HG03280 (cell line): Measurements from ENCODE around the gene PSTPIP2.
"Not testable (repeated sequence)": the region's sequence is repeated elsewhere in the genome, so short reads cannot be mapped to it uniquely, and the experiment has no call there.

Experiments
- ATAC-seq: cut with Tn5 transposase; IDR thresholded peaks from one replicate; pipeline ENCODE4 v1.9.1; 2021; ENCODE audit warnings: mild to moderate bottlenecking, moderate library complexity; ENCODE audit not compliant: unreplicated experiment

Gene PSTPIP2, protein sequence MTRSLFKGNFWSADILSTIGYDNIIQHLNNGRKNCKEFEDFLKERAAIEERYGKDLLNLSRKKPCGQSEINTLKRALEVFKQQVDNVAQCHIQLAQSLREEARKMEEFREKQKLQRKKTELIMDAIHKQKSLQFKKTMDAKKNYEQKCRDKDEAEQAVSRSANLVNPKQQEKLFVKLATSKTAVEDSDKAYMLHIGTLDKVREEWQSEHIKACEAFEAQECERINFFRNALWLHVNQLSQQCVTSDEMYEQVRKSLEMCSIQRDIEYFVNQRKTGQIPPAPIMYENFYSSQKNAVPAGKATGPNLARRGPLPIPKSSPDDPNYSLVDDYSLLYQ

DNA sequence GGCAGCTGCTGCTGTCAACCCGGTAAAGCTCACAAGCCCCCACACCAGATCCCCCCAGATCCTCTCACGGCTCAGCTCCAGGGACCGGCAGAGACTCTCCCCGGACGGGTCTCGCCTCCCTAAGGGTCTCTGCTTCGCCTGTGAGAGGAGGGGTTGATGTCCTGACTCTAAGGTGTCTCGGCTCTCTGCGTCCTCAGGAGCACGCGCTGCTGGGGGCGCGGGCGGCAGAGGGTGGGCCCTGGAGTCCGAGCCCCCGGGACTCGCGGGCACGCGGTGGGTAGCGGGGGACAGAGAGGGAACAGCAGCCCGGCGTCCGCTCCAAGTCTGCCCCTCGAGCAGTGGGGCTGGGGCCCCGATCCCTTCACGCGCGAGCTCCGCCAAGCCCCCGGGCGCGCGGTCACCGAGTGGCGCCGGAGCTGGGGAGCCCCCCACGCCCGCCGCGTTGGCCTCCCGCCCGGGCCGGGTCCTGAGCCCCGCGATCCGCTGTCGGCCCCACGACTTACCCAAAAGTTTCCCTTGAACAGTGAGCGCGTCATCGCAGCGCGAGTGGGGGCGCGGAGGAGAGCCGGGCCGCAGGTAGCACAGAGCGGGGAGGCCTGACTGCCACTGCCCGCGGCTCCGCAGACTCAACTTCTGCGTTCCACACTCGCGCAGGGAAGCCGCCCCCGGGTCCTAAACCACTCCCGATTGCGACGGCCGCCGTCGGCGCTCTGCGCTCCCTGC lies at the start of gene PSTPIP2:
TSS of gene PSTPIP2 (minus strand) at position 608 of the 723 bp plus-strand sequence. CDS start at position 536, 72 bp downstream.
- ATAC-seq: no peak

DNA sequence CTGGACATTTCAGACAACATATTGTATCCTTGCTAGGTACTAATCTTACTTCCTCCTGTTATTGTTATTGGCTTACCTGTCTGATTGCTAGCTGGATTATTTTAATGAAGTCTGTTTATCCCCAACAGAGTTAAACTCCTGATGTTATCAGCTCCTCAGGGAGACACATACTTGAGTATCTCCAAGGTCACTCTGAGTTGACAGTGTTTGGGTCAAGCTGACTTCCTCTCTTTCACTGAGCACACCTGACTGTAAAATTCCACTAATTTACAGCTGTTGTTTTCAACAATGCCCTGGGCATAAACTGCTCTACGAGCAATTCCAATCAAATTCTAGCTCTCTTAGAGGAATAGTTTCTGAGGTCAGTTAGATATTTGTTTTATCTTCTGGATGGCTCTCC lies 41.7 kb upstream of the PSTPIP2 start:
- ATAC-seq: no peak

DNA sequence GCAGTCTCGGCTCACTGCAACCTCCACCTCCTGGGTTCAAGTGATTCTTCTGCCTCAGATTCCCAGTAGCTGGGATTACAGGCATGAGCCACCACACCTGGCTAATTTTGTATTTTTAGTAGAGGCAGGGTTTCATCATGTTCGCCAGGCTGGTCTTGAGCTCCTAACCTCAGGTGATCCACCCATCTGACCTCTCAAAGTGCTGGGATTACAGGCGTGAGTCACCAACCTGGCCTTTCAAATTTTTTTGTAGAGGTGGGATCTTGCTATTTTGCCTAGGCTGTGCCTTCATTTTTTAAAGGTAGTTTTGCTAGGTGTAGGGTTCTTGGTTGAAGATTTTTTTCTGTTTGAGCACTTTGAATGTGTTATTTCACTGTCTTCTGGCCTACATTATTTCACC lies 38.3 kb upstream of the PSTPIP2 start:
- no peak for ATAC-seq

DNA sequence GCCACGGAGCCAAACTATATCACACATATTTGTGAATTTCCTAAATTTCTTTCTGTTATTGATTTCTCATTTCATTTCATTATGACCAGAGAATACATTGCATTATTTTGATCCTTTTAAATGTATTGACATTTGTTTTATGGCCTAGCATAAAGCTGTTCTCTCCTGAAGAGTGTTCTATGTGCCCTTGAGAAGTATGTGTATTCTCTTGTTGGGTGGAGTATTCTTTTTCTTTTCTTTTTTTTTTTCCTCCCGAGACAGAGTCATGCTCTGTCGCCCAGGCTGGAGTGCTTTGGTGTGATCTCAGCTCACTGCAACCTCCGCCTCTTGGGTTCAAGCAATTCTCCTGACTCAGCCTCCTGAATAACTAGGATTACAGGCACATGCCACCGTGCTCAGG lies 37.3 kb upstream of the PSTPIP2 start:
- ATAC-seq: no peak

DNA sequence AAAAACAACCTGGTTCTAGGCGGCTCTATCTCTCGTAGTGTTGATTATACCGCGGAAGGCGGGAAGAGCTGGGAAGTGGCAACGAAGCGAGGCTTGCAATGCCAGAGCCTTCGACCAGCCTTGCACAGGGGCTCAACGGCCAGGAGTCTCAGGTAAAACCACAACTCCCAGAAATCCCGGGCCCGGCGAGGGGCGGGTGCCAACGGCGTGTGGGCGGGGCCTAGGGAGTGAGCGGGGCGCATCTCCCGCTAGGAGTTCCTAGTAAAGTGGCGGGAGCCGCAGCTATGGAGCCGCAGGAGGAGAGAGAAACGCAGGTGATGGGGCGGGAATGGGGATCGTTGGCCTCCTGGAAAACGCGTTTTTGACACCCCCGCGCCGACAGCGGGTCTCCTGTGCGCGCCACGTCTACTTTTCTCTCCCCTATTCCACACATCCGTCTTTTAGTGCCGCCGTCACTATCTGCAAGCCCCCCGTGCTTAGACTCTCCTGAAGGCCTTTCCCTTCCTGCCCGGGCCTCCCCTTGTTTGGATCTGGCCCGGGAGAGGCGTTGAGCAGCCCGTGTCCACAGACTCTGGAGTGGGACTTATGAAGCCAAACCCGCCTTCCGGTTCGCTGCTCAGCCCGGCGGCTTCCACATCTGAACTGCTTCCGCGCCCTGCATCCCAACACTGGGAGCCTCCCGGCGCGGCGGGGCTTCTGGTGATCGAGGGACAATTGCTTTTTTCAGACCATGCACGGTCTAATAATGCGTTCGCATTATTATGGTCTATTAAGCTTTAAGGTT lies 32.3 kb upstream of the PSTPIP2 start, which contains the start of gene HAUS1:
TSS of gene HAUS1 (plus strand) at position 258 of the 784 bp plus-strand sequence. CDS start at position 285, 27 bp downstream.
- ATAC-seq: peak; percentile 94

DNA sequence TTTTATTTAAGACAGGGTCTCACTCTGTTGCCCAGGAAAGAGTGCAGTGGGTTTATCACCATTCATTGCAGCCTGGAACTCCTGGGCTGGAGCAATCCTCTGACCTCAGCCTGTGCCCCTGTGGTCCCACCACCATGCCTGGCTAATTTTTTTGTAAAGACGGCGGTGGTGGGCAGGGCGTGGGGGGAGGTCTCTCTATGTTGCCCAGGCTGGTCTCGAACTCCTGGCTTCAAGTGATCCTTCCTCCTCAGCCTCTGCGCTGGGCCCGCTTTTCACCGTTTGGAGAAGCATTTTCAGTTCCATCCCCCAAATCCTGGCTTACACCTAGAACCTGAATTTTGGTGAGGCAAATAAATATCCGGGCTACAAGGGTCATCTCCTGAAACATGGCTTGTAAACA lies 27.4 kb upstream of the PSTPIP2 start:
- no peak for ATAC-seq

DNA sequence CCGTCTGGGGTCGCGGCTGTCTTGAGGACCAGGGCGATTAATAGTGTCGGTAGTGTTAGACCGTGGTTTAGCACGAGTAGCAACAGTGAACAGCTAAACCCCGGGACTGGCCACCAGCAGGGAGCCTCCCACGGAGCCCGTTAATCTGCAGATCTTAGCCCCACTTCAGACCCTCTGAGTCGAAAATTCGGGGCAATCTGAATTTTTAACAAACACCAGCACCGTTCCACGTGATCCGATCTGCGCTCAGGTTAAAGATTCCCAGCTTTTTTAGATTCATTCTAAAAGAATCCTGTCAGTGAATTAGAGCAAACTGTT lies 26.5 kb upstream of the PSTPIP2 start:
- no peak for ATAC-seq

DNA sequence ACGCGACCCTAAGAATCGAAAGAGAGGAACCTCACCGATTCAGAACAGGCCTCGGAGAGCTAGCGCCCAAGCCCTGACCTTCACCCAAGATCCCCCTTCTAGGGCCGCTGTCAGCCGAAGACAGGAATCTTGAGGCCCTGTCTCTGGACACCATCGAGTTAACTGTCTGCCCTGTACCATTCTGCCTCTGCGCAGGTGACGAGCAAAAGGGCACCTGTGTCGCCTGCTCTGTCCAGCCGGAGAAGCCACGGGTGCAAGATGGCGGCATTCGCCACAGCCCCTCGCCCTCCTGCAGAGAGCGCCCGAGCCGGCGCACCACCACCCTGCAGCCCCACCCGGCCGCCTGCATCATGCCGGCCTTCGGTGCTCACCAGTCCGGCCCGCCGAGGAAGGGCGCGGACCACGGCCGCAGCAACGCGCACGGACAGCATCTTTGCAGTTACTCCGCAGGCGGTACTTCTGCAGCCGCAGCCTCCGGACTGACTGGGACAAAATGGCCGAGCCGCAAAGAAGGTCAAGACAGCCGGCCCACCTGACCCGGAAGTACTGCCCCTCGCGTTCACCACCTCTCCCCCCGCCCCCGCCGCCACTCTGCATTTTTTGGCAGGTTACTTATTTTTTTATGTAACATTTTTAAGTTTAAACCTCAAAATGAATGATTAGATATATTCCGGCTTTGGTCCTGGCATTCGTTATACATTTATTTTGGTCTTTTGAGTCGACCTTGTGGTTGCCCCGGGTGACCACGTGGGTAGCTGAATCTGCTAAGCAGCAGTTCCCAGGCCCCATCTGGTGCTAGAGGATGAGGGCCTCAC lies 25.9 kb upstream of the PSTPIP2 start, which contains the start of gene ATP5F1A:
TSS of gene ATP5F1A (minus strand) at position 496 of the 815 bp plus-strand sequence. CDS start at position 431, 65 bp downstream.
- peak; percentile 88 for ATAC-seq

DNA sequence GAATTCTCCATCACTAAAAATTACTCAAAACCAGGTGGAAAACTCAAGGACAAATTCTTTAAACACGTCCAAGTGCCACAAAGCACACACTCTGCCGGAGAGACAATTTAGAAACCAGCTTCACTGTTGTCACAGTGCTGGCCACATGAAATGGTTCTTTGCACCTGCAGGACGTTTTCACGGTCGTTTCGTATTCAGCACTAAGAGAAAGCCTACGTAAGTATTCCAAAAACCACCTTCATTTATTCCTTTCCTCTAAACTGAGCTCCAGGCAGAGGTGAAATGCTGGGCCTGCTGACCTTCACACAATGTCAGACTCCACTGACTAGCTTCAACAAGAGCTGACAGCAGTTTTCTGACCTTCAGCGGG lies 25.4 kb upstream of the PSTPIP2 start:
- peak; percentile 18 for ATAC-seq

DNA sequence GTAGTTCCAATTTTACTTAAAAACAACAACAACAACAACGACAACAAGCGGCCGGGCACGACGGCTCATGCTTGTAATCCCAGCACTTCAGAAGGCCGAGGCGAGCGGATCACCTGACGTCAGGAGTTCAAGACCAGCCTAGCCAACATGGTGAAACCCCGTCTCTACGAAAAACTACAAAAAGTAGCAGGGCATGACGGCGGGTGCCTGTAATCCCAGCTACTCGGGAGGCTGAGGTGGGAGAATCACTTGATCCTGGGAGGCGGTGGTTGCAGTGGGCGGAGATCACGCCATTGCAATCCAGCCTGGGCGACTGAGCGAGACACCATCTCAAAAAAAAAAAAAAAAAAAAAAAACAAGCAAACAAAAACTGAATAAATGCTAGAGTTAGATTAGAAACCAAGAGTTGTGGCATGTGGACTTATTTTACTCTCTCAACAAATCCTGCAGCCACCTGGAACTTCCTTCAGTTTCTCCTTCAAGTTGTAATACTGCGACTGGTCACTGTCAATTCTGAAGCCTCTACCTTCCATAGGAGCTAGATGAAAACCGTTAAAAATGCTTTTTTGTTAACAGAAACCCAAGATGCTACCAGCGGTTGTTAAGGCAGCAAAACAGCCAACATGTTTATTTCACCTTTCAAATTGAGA lies 24.7 kb upstream of the PSTPIP2 start:
- ATAC-seq: no peak

DNA sequence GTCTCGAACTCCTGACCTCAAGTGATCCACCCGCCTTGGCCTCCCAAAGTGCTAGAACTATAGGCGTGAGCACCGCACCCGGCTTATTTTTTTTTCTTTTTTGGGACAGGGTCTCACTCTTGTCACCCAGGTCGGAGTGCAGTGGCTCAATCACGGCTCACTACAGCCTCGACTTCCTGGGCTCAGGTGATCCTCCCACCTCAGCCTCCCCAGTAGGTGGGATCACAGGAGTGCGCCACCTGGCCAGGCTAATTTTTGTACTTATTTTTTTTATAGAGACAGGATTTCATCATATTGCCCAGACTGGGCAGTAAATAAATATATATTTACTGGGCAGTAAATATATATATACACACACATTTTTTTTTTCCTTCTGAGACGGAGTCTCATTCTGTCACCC lies 23.5 kb upstream of the PSTPIP2 start:
- no peak for ATAC-seq

DNA sequence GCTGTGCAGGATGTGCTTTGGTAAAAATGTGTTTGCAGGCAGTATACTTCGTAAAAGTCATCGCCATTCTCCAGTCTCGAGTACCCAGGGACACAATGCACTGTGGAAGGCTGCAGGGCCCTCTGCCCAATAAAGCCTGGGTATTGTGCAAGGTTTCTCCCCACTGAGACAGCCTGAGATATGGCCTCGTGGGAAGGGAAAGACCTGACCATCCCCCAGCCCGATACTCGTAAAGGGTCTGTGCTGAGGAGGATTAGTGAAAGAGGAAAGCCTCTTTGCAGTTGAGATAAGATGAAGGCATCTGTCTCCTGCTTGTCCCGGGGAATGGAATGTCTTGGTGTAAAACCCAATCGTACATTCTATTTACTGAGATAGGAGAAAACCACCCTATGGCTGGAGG lies 16.4 kb upstream of the PSTPIP2 start:
- not testable (repeated sequence) for ATAC-seq

DNA sequence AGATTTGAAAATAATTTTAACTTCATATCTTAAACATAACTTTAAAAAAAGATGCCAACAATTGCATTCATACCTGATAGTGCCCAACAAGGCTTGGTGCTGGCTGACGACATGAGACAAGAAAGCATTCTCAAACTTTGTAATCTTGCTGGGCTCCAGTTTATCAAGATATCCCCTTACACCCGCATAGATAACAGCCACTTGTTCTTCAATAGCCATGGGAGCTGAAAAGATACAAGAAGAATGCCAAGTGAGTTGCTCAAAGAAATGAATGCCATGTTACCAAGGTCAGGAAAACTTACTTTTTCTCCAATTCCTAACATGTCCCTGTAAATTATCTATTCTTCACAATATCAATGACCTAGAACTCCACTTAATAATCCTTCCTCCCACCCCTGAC lies 12.4 kb upstream of the PSTPIP2 start:
- no peak for ATAC-seq

DNA sequence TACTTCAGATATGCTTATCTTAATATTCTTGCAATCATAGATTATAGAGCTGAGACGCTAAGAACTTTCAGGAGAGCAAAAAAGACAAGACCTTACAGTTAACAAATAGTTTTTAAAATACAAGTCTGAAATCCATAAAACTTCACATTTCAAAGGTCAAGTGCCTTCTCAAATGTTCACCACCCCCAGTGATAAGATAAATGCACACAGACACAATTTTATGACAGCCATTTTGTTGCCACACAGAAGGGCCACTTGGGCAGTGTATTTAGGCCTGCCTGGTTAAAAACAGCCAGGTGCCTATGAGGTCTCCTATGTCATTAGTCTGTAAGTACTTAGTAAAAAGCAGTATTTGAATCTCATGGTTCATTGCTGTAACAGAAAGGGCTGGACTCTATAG lies 8.1 kb upstream of the PSTPIP2 start:
- no peak for ATAC-seq

DNA sequence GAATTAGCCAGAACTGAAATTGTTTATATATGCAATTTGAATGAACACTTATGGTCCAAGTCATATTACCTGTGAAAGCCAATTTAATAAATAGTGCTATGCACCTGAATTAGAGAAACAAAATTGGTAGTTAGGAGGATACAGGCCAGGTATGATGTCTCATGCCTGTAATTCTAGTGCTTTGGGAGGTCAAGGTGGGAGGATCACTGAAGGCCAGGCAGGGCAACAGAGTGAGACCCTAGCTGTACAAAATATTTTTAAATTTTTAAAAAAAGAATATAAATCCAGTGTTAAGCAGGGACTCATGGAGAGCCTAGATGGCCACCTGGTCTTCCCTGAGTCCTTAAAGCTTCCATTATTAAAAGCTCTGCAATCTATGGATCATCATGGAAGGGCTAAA lies 7.3 kb upstream of the PSTPIP2 start:
- ATAC-seq: no peak

DNA sequence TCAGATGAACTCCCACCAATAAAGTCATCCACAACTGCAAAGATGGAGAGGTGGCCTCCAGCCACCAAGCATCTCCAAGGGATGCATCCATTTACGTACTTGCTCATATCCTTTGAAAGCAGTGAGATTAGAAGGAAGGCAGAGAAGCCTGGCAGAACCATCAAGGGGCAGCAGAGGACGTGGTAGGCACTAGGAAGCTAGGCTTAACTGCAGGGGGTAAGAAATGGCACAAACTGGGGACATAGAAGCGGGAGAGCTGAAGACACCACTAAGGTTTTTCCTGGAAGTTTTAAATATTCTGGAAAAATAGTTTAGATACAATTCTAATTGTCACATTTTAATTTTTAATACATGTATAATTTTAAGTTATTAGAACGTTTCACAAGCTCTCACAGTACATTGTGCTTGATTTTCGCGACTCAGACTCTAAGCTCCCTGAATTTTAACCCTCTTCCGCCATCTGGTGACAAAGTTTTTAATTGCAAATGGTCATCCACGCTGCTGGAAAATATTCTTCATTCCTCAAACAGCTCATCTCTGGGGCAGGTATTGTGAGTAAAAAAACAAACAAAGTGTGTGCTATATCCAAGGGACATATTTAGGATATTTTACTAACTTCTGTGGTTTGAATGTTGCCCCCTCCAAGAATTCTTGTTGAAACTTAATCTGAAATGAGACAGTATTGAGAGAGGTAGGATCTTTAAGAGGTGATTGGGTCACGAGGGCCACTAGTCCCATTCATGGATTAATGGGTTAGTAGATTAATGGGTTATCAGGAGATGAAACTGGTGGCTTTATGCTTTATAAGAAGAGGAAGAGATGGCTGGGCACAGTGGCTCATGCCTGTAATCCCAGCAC lies 1.6 kb upstream of the PSTPIP2 start:
- ATAC-seq: no peak

DNA sequence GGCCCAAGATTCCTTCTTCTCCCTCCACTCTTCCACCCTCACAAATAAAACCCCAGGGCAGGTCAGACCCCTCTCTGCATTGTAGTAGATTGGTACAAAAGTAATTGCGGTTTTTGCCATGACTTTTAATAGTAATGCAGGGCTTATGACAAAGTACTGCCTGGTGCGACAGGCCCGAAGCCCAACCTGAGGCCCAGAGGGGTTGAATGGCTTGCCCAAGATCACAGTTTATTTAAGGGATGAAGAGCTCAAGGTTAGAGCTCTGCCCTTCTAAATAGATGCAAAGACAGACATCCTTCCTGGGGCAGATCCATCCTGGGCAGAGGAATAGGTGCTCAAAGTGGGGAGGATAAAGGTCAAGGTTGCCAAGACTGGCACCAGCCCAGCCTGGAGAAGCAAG lies 899 bp upstream of the PSTPIP2 start:
- ATAC-seq: no peak

DNA sequence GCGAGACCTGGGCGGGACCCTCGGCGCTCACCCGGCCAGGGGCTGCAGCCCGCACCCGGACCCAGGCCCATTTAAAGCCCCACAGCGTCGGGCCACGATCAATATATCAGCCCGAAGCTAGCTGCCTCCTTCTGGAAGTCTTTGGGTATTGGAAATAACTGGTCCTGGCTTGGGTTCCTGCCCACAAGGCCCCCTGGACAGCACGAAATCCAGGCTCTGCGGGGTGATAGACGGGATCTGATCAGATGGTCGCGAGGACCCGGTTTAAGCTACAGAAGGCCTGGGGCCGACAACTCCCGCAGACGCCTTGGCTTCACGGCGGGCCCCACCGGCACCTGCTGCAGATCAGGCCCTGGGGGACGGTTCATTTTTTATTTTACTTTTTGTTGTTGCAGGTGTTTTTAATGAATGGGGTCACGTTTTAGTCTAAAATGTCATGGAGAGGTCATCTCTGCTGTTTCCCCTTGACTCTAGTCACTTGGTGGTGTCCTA lies 362 bp upstream of the PSTPIP2 start:
- no peak for ATAC-seq
